ENCODE measurements around the gene PLCH1.

GRCh38 chr3:155382396-155383042 lies 362.4 kb downstream of the PLCH1 start:
- peak; percentile 89 for TF ChIP-seq CTCF (IDR thresholded peaks at IDR 0.05; ENCODE audit: low read depth, low read length)
- TF ChIP-seq EZH2phosphoT487 (IDR thresholded peaks at IDR 0.05; ENCODE audit: low read depth) = no peak
